Mesendoderm (in vitro differentiated cells): ENCODE measurements around the gene ARID3A.

Experiments used
- DNase-seq: peaks from one replicate; pipeline ENCODE4 v3.0.0; 2013
- H2AK5ac ChIP-seq: 2 replicates; pipeline ENCODE4 v1.6.1; 2013; ENCODE audit warnings: low read length, inconsistent platforms
- H2BK120ac ChIP-seq: 2 replicates; pipeline ENCODE4 v1.6.1; 2013; ENCODE audit warnings: low read depth, mild to moderate bottlenecking, low read length, moderate library complexity, mixed read lengths
- H2BK15ac ChIP-seq: replicated peaks from 2 replicates; pipeline ENCODE4 v1.6.1; 2013; ENCODE audit warnings: low read depth, mild to moderate bottlenecking, moderate library complexity
- H2BK5ac ChIP-seq: 2 replicates; pipeline ENCODE4 v1.6.1; 2013; ENCODE audit warnings: low read length, inconsistent platforms
- H3K18ac ChIP-seq: 2 replicates; pipeline ENCODE4 v1.6.1; 2013; ENCODE audit warnings: mild to moderate bottlenecking, low read length, mixed read lengths
- H3K23ac ChIP-seq: one replicate; pipeline ENCODE4 v1.6.1; 2013; ENCODE audit warnings: low read length
- H3K27ac ChIP-seq: 2 replicates; pipeline ENCODE4 v1.5.1; 2013; ENCODE audit warnings: low read depth, mild to moderate bottlenecking, inconsistent platforms, low read length, moderate library complexity
- H3K27me3 ChIP-seq: 2 replicates; pipeline ENCODE4 v1.6.1; 2013; ENCODE audit warnings: low read length, control low read depth, mild to moderate bottlenecking, inconsistent platforms; ENCODE audit not compliant: insufficient read depth, poor library complexity
- H3K36me3 ChIP-seq: 2 replicates; pipeline ENCODE4 v1.6.1; 2013; ENCODE audit warnings: low read length, inconsistent platforms; ENCODE audit not compliant: control insufficient read depth, insufficient read depth
- H3K4ac ChIP-seq: one replicate; pipeline ENCODE4 v1.6.1; 2013; ENCODE audit warnings: low read depth, mild to moderate bottlenecking, low read length, moderate library complexity
- H3K4me1 ChIP-seq: 2 replicates; pipeline ENCODE4 v1.6.1; 2013; ENCODE audit warnings: low read depth, low read length, inconsistent platforms; ENCODE audit not compliant: control insufficient read depth
- H3K4me2 ChIP-seq: 2 replicates; pipeline ENCODE4 v1.6.1; 2013; ENCODE audit warnings: low read length
- H3K4me3 ChIP-seq: 2 replicates; pipeline ENCODE4 v1.5.1; 2013; ENCODE audit warnings: mild to moderate bottlenecking, low read length
- H3K56ac ChIP-seq: one replicate; pipeline ENCODE4 v1.6.1; 2013; ENCODE audit warnings: low read length
- H3K79me1 ChIP-seq: 2 replicates; pipeline ENCODE4 v1.6.1; 2013; ENCODE audit warnings: low read length, inconsistent platforms
- H3K79me2 ChIP-seq: 2 replicates; pipeline ENCODE4 v1.6.1; 2013; ENCODE audit warnings: mild to moderate bottlenecking, low read length; ENCODE audit not compliant: control insufficient read depth, insufficient read depth
- H3K9ac ChIP-seq: 2 replicates; pipeline ENCODE4 v1.6.1; 2013; ENCODE audit warnings: low read length, inconsistent platforms
- H4K5ac ChIP-seq: one replicate; pipeline ENCODE4 v1.6.1; 2013; ENCODE audit warnings: low read length
- H4K8ac ChIP-seq: one replicate; pipeline ENCODE4 v1.6.1; 2013; ENCODE audit warnings: low read depth, mild to moderate bottlenecking, control low read depth, low read length, moderate library complexity
- WGBS: extraction: QIAGEN DNeasy Blood & Tissue Kit; methylation state at CpG from one replicate; pipeline ENCODE4 v1.1.7; 2013; ENCODE audit warnings: low lambda C conversion rate, missing lambda C conversion rate; ENCODE audit not compliant: insufficient coverage; ENCODE audit errors: extremely low coverage; 5-methylcytosine and 5-hydroxymethylcytosine counted together

Gene ARID3A

GRCh38 chr19:1013218-1013617 lies 87.4 kb downstream of the ARID3A start:
- no peak overlapping the region for H2BK120ac ChIP-seq
- no peak overlapping the region for H2BK15ac ChIP-seq
- no peak overlapping the region for H3K27ac ChIP-seq
- H3K4me1 ChIP-seq: peaks cover 4% of the 10 kb centered on the region
- WGBS: no CpG with 5 or more reads among the region's 10 CpGs
- peaks cover 2% of the 10 kb centered on the region for H3K36me3 ChIP-seq
- H3K79me2 ChIP-seq: peaks cover 43% of the 10 kb centered on the region
- H2BK5ac ChIP-seq: no peak overlapping the region
- H3K4me2 ChIP-seq: no peak overlapping the region
- H3K79me1 ChIP-seq: peaks cover 27% of the 10 kb centered on the region
- no peak overlapping the region for H4K8ac ChIP-seq
- H2AK5ac ChIP-seq: no peak overlapping the region
- no peak overlapping the region for H3K23ac ChIP-seq
- H3K56ac ChIP-seq: no peak overlapping the region
- H3K18ac ChIP-seq: no peak overlapping the region
- DNase-seq: no peak
- no peak overlapping the region for H3K4me3 ChIP-seq
- H3K27me3 ChIP-seq: no peaks in the 10 kb centered on the region
- H3K4ac ChIP-seq: no peak overlapping the region
- no peak overlapping the region for H4K5ac ChIP-seq
- H3K9ac ChIP-seq: no peak overlapping the region

DNA sequence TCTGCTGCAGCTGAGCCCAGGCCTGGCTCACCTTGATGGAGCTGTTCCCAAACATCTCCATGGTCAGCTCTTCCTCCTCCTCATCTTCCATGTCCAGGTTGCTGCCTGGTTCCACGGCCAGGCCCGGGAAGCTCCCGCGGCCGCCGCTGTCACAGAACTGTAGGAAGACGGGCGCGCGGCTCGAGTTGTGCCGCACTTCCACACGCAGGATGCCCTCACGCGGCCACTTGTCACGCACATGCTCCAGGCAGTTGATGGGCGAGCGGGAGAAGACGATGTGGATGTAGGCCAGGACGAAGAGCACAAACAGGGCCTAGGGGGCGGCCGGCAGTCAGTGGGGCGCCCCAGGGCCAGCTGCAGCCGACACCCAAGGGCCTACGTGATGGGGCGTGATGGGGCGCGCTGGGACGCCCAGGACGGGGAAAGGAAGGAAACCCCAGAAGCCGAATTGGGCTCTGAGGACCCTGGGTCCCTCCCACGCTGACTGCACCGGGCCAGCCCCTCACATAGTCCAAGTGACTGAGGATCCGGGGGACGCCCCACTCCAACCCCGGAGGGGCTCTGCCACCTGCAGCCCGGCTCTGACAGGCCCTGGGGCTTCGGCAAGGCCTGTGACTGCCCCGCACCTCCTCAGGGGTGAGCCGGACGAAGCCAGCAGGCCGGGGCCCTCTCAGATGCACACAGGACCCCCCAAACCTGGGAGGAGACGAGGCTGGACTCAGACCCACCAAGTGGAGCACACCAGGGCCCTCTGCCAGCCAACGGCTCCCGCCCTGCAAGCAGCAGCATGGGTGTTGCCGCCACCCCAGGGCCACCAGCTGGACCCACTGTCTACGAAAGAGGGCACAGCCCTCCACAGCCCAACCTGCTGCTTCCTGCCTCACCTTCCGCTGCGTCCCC lies 88.6 kb downstream of the ARID3A start:
- no peak overlapping the region for H3K23ac ChIP-seq
- no peaks in the 10 kb centered on the region for H3K27me3 ChIP-seq
- H4K8ac ChIP-seq: no peak overlapping the region
- H3K4me3 ChIP-seq: no peak overlapping the region
- H3K56ac ChIP-seq: no peak overlapping the region
- peaks cover 2% of the 10 kb centered on the region for H3K36me3 ChIP-seq
- H2BK5ac ChIP-seq: no peak overlapping the region
- no peak for DNase-seq
- no peak overlapping the region for H2BK120ac ChIP-seq
- H3K4me2 ChIP-seq: no peak overlapping the region
- no peak overlapping the region for H2AK5ac ChIP-seq
- H3K79me1 ChIP-seq: peaks cover 28% of the 10 kb centered on the region
- H3K27ac ChIP-seq: no peak overlapping the region
- no peak overlapping the region for H3K4ac ChIP-seq
- no CpG with 5 or more reads among the region's 49 CpGs for WGBS
- peaks cover 55% of the 10 kb centered on the region for H3K79me2 ChIP-seq
- H2BK15ac ChIP-seq: no peak overlapping the region
- H3K9ac ChIP-seq: no peak overlapping the region
- H4K5ac ChIP-seq: no peak overlapping the region
- H3K18ac ChIP-seq: no peak overlapping the region
- peaks cover 4% of the 10 kb centered on the region for H3K4me1 ChIP-seq

- Histone ChIP-seq H2BK120ac (no peak overlapping the region), H3K36me3 (peaks cover 2% of the 10 kb centered on the region), H3K56ac (no peak overlapping the region), H4K5ac (no peak overlapping the region), H3K4me2 (no peak overlapping the region), H2BK5ac (no peak overlapping the region), H3K27ac (no peak overlapping the region), H4K8ac (no peak overlapping the region), H3K9ac (peak overlapping the region; percentile 40), H3K18ac (no peak overlapping the region), H2BK15ac (no peak overlapping the region), H3K4me1 (peaks cover 6% of the 10 kb centered on the region), H3K27me3 (no peaks in the 10 kb centered on the region), H3K23ac (peak overlapping the region; percentile 1), H3K4me3 (no peak overlapping the region), H3K4ac (no peak overlapping the region), H2AK5ac (no peak overlapping the region), H3K79me1 (peaks cover 32% of the 10 kb centered on the region), H3K79me2 (peaks cover 63% of the 10 kb centered on the region)
- no peak for DNase-seq
- no CpG with 5 or more reads among the region's 29 CpGs for WGBS
These were observed 89.4 kb downstream of the ARID3A start for GRCh38 chr19:1015061-1015781.

- no peak overlapping the region for H2BK5ac ChIP-seq
- no peak overlapping the region for H2BK15ac ChIP-seq
- H3K18ac ChIP-seq: no peak overlapping the region
- peak overlapping the region; percentile 1 for H3K23ac ChIP-seq
- WGBS: no CpG with 5 or more reads among the region's 31 CpGs
- peaks cover 68% of the 10 kb centered on the region for H3K79me2 ChIP-seq
- DNase-seq: peak; percentile 46
- H3K9ac ChIP-seq: peak overlapping the region; percentile 40
- no peak overlapping the region for H4K8ac ChIP-seq
- H3K79me1 ChIP-seq: peaks cover 34% of the 10 kb centered on the region
- H3K27me3 ChIP-seq: no peaks in the 10 kb centered on the region
- H3K4me3 ChIP-seq: no peak overlapping the region
- peaks cover 6% of the 10 kb centered on the region for H3K4me1 ChIP-seq
- no peak overlapping the region for H3K4me2 ChIP-seq
- no peak overlapping the region for H4K5ac ChIP-seq
- peaks cover 2% of the 10 kb centered on the region for H3K36me3 ChIP-seq
- H2BK120ac ChIP-seq: no peak overlapping the region
- H2AK5ac ChIP-seq: no peak overlapping the region
- peak overlapping the region; percentile 30 for H3K56ac ChIP-seq
- no peak overlapping the region for H3K27ac ChIP-seq
- no peak overlapping the region for H3K4ac ChIP-seq
These were observed 90.2 kb downstream of the ARID3A start for GRCh38 chr19:1015782-1016646.

- no peak overlapping the region for H3K18ac ChIP-seq
- H2BK120ac ChIP-seq: no peak overlapping the region
- no peak for DNase-seq
- H4K8ac ChIP-seq: no peak overlapping the region
- H3K36me3 ChIP-seq: peaks cover 2% of the 10 kb centered on the region
- H3K4me3 ChIP-seq: no peak overlapping the region
- H3K4me1 ChIP-seq: peaks cover 6% of the 10 kb centered on the region
- H3K79me1 ChIP-seq: peaks cover 34% of the 10 kb centered on the region
- peaks cover 68% of the 10 kb centered on the region for H3K79me2 ChIP-seq
- H2AK5ac ChIP-seq: no peak overlapping the region
- H3K27me3 ChIP-seq: no peaks in the 10 kb centered on the region
- no peak overlapping the region for H3K23ac ChIP-seq
- H3K4ac ChIP-seq: no peak overlapping the region
- peak overlapping the region; percentile 26 for H3K9ac ChIP-seq
- peak overlapping the region; percentile 30 for H3K56ac ChIP-seq
- H3K27ac ChIP-seq: no peak overlapping the region
- H4K5ac ChIP-seq: no peak overlapping the region
- H2BK15ac ChIP-seq: no peak overlapping the region
- H3K4me2 ChIP-seq: no peak overlapping the region
- no peak overlapping the region for H2BK5ac ChIP-seq
- WGBS: no CpG with 5 or more reads among the region's 12 CpGs
These were observed 90.8 kb downstream of the ARID3A start for GRCh38 chr19:1016647-1017114.
